Measurements from ENCODE around the gene CAVIN1.

- TF ChIP-seq CTCF (IDR thresholded peaks at IDR 0.05; ENCODE audit: borderline replicate concordance, extremely low read depth, low read length, poor library complexity, severe bottlenecking): no peak
- TF ChIP-seq EZH2 (IDR thresholded peaks at IDR 0.05; ENCODE audit: borderline replicate concordance, low read depth, low read length, severe bottlenecking): no peak
Measured at GRCh38 chr17:42363767-42364585, 59.1 kb downstream of the CAVIN1 start.

All from DND-41 (cell line).